Measurements from ENCODE around the gene PTBP1. TPM values are rescaled to one million over a fixed set of nuclear protein-coding genes. Genes with fewer than 3 reads are reported as not detected.
A peak's percentile ranks its signal among the peaks of the same experiment; 100 is the strongest.
"Not testable (repeated sequence)": the region's sequence is repeated elsewhere in the genome, so short reads cannot be mapped to it uniquely, and the experiment has no call there.

Gene PTBP1
- total RNA-seq, 1 donor from 2014 or later = 67.6 TPM

DNA sequence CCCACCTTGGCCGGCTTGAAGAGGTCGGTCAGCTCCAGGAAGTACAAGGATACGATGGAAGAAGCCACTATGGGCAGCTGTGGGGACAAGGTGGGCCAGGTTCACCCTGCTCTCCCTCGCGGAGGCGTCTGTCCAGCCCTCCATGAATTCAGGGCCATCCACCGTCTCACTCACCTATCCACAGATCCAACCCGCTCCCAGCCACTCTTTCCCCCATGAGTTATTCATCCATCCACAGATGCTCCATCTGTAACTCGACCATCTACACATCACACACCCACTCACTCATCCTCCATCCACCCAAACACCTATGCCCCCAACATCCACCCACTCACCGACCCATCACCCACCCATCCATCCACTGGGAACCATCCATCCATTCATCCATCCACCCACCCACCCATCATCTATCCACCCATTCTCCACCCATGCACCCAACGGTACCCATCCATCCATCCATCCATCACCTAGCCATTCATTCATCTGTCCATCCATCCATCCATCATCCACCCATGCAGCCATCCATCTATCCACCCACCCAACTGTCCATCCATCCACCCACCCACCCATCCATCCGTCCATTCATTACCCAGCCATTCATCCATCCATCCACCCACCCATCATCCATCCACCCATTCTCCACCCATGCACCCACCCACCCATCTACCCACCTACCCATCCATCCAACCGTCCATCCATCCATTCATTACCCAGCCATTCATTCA, 18.7 kb downstream of the PTBP1 start:
- intact Hi-C loops (cut with DNase I) = no loop called here
- DNase-seq (ENCODE audit: missing footprints) (no peak), ATAC-seq (no peak)

DNA sequence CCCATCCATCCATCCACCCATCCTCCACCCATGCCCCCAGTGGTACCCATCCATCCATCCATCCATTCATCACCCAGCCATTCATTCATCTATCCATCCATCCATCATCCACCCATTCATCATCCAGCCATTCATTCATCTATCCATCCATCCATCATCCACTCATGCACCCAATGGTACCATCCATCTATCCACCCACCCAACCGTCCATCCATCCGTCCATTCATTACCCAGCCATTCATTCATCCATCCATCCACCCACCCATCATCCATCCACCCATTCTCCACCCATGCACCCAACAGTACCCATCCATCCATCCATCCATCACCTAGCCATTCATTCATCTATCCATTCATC, 19.2 kb downstream of the PTBP1 start:
- ATAC-seq (no peak), DNase-seq (ENCODE audit: missing footprints) (no peak)
- intact Hi-C loops (cut with DNase I) = no loop called here

GRCh38 chr19:820212-820611, 23.0 kb downstream of the PTBP1 start:
- ATAC-seq; intact Hi-C loops (cut with DNase I); DNase-seq (ENCODE audit: missing footprints): not testable (repeated sequence)

DNA sequence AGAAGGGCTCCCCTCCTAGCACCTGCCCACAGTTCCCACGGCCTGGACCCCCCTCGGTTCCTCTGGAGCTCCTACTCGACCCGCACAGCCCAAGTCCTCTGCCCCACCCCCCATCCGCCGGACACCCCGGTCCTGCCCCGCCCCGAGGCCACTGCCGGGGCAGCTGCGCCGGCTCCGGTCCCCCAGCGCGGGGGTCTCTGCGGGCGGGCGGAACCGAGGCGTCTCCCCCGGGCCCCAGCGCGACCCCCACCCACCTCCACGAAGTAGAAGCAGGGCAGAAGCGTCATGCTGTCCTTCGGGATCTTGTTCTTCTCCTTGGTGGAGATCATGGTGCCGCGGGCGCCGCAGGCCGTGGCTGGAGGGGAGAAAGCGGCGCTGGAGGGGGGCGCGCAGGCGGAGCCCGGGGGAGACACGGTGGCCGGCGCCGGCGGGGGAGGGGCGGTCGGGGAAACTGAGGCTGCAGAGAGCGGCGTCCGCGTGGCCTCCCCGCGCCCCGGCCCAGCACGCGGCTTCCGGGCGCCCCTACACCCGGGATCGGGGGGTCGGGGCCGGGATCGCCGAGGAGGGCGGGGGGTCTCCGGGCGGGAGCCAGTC, 24.1 kb downstream of the PTBP1 start:
- intact Hi-C loops (cut with DNase I) = no loop called here
- ATAC-seq (no peak), DNase-seq (ENCODE audit: missing footprints) (no peak)

DNA sequence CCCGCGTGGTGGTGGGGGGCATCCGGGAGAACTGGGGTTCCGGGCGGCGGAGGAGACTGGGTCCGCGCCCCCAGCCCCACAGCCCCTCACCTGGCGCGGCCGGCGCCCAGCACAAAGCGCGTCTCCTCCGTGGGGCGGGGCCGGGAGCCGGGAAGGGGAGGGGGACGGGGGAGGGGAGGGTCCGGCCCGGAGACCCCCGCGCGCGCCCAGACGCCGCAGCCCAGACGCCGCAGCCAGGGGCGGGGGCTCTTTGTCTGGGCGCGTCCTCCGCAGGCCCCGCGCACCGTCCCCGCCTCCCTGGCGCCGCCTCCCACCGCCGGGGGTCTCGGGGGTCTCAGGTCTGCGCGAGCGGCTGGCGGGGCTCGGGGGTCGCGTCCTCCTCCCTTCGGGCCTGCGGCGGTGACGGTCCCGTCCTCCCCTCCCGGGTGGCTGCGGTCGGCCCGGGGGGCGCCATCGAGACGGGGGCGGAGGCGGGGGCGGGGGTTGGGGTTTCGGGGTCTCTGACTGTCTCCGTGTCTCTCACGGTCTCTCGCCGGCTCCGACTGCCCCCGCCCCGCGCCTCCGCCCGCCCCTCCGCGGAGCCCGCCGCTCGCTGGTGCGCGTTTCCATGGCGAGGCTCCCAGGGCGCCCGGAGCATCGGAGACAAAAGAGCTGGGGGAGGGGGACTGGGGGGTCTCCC, 24.7 kb downstream of the PTBP1 start, which contains the start of gene PLPPR3:
TSS of gene PLPPR3 (minus strand) at position 131 of the 679 bp plus-strand sequence. CDS start 396 bp downstream, outside the sequence.
- ATAC-seq (no peak), DNase-seq (ENCODE audit: missing footprints) (no peak)
- intact Hi-C loops (cut with DNase I) = no loop called here

DNA sequence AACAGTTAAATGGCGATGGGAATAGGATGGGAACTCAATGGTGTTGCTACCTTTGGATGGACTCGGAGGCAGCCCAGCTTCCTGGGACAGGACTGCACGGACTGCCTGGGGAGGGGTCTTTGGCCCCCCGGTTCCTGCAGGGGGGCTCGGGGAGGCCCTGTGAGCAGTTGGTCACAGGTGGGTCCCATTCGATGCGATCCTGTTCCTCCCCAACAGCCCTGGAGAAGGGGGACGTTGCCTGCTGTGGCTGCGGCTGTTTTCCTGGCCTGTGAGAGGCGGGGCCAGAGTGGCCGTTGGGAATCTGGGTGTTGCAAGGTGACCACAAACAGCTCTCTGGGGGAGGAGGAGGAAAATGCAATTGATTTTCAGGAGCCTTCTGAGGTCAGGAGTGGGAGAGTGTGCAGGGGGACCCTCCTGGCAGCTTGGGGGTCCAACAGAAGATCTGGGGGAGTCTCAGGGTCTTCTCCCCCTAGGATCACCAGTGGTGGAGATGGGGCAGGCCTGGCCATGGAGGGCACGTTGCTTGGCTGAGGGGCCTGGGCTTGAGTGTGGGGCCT, 26.4 kb downstream of the PTBP1 start:
- DNase-seq (ENCODE audit: missing footprints) (no peak), ATAC-seq (no peak)
- intact Hi-C loops (cut with DNase I) = no loop called here

- peak; percentile 64 for DNase-seq (ENCODE audit: missing footprints)
- ATAC-seq = no peak
- intact Hi-C loops (cut with DNase I) = no loop called here
These were observed 27.6 kb downstream of the PTBP1 start for GRCh38 chr19:824885-825284.

GRCh38 chr19:825897-826644, 28.8 kb downstream of the PTBP1 start:
- DNase-seq (ENCODE audit: missing footprints) = peak; percentile 17
- ATAC-seq = no peak

GRCh38 chr19:827314-827709, 30.1 kb downstream of the PTBP1 start:
- intact Hi-C loops (cut with DNase I) = no loop called here
- ATAC-seq (no peak), DNase-seq (ENCODE audit: missing footprints) (peak; percentile 33)

More at GRCh38 chr19:825897-826644, 28.8 kb downstream of the PTBP1 start:
- intact Hi-C loops (cut with DNase I) = no loop called here

DNA sequence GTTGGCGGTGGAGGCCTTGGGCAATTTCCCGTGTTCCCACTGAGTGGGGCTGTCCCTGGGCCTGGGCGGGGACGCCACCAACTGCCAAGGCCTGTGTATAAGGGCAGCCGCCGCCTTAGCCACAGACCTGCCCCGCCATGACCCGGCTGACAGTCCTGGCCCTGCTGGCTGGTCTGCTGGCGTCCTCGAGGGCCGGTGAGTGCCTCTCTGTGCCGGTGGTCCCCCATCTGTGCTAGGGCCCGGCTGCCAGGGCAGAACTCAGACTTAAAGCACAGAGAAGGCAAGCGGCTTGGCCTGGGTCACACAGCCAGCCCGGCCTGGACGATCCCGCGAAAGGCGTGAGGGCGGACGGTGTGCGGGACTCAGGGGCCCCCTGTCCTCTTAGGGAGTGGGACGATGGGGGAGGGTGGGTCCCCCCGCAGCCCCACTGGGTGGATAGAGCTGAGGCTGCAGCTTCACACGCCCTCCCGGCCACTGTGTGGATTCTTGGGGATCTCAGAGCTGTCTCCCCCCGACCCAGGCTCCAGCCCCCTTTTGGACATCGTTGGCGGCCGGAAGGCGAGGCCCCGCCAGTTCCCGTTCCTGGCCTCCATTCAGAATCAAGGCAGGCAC, 30.6 kb downstream of the PTBP1 start, which contains the start of gene AZU1:
TSS of gene AZU1 (plus strand) at position 128 of the 612 bp plus-strand sequence. CDS start at position 138, 10 bp downstream.
- intact Hi-C loops (cut with DNase I) = no loop called here
- ATAC-seq (peak; percentile 42), DNase-seq (ENCODE audit: missing footprints) (peak; percentile 61)

DNA sequence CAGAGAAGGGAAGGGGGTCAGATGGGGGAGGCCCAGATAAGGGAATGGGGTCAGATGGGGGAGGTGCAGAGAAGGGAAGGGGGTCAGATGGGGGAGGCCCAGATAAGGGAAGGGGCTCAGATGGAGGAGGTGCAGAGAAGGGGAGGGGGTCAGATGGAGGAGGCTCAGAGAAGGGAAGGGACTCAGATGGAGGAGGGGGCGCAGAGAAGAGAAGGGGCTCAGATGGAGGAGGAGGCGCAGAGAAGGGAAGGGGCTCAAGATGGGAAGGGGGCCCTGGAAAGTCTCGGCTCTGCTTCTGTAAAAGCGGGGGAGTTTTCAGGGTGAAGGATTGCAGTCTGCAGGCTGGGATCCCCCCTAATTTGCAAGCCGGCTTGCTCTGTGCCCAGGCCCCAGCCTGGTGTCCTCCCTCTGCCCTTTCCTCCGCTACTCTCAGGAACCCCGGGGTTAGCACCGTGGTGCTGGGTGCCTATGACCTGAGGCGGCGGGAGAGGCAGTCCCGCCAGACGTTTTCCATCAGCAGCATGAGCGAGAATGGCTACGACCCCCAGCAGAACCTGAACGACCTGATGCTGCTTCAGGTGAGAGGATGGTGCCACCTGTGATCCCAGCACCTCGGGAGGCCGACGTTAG, 32.0 kb downstream of the PTBP1 start:
- DNase-seq (ENCODE audit: missing footprints) (no peak), ATAC-seq (no peak)
- intact Hi-C loops (cut with DNase I) = no loop called here

DNA sequence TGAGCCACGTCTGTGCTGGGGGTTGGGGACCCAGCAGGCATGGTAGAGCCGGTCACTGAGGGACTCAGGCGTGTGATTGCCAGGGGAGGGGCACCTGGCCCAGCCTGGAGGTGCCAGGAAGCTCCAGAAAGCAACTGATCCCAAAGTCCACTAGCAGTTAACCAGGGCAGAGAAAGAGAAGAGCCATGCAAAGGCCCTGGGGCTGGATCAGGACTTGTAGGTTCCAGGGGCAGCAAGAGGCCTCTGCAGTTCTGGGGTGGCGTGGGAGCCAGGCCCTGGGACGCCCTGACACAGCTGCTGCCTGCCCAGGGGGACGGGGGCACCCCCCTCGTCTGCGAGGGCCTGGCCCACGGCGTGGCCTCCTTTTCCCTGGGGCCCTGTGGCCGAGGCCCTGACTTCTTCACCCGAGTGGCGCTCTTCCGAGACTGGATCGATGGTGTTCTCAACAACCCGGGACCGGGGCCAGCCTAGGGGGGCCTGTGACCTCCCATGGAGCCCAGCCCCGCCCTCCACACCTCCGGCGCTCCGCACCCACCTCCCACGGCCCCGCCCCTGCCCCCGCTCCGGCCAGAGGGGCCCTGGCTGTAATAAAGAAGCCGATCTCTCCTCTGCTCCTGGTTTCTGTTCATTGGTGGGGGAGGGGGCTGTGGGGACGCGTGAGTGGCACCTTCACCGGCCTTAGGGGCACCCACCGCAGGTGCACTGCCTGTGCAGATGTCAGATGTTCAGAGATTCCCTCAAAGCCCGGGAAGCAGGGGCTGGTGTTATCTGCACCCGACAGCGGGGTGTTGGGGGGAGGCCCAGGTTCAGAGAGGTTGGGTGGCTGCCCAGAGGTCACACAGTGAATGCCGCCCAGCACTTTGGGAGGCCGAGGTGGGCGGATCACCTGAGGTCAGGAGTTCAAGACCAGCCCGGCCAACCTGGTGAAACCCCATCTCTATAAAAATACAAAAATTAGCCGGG, 34.4 kb downstream of the PTBP1 start:
- ATAC-seq (no peak), DNase-seq (ENCODE audit: missing footprints) (peak; percentile 35)
- intact Hi-C loops (cut with DNase I) = no loop called here

DNA sequence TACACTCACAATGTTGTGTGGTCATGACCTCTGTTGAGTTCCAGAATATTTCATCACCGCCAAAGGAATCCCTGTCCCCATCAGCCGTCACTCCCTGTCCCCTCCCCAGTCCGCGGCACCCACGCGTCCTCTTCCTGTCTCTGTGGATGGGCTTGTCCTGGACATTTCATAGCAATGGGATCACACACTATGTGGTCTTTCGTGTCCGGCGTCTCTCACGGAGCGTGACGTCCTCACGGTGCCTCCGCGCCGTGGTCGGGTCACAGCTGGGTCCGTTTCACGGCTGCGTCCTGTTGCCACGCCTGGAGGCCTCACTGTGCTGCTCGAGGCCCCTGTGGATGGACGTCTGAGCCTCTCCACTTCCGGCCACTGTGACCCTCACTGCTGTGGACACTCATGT, 37.0 kb downstream of the PTBP1 start:
- intact Hi-C loops (cut with DNase I) = no loop called here
- no peak for ATAC-seq

DNA sequence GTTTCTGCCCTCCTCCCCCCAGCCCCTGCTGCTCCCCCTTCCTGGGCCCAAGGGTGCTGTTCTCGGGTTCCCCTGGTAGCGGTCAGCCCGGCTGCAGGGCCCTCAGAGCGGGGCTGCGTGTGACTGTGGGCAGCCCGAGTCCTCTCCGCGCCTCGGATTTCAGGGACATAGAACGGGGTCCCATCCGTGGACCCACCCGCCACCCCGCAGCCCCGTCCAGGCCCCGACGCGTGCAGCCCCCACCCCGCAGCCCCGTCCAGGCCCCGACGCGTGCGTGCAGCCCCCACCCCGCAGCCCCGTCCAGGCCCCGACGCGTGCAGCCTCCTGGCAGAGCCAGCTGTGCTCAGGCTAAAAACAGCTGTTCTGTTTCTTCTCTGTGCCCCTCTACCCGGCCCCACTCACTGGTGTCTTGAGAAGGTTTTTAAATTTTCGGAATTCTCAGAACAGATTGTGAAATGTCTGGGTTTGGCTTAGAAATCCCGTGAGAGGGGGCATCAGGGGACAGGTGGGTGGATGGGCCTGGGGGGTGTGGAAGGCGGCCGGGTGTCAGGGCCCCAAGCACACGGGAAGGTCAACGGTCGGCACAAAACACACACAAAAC, 38.1 kb downstream of the PTBP1 start:
- DNase-seq (ENCODE audit: missing footprints) (peak; percentile 55), ATAC-seq (peak; percentile 26)
- intact Hi-C loops (cut with DNase I) = no loop called here

More for the DNA sequence above, 37.0 kb downstream of the PTBP1 start:
- DNase-seq (ENCODE audit: missing footprints) = peak; percentile 31

DNA sequence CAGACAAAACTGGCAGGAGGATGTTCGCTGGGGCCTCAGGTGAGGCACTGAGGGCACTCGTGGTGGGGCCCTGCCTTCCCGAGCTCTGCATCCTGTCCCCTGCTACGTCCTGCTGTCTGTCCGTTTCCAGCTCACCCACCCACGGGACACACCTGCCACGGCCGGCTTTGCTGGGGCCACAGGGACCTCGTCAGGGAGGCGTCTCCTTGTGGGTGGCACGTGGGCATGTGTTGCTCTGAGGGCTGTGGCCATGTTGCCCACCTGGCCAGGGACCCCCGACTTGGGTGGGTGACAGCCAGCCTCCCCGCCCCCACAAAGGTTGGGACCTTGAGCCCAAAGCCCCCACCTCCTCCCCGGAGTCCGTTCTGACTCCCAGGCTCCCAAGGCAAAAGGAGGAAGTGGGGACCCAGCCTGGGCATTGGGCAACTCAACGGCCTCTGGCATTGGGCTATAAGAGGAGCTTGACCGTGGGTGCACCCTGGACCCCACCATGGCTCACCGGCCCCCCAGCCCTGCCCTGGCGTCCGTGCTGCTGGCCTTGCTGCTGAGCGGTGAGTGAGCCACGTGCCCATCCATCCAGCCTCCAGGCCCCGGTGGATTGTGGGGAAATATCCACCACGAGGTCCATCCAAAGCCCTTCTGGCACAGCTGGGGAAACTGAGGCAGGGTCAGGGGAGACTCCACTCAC, 43.4 kb downstream of the PTBP1 start, which contains the start of gene PRTN3:
TSS of gene PRTN3 (plus strand) at position 481 of the 688 bp plus-strand sequence. CDS start at position 491, 10 bp downstream.
- peak; percentile 74 for DNase-seq (ENCODE audit: missing footprints)
- intact Hi-C loops (cut with DNase I) = no loop called here
- no peak for ATAC-seq

GRCh38 chr19:842802-843179, 45.5 kb downstream of the PTBP1 start:
- intact Hi-C loops (cut with DNase I); ATAC-seq; DNase-seq (ENCODE audit: missing footprints): not testable (repeated sequence)

All from Right ventricle myocardium inferior (tissue), 1 donor.